ENCODE measurements around the gene DENND1B. TPM values are rescaled to one million over a fixed set of nuclear protein-coding genes. Genes with fewer than 3 reads are reported as not detected.
A peak's percentile ranks its signal among the peaks of the same experiment; 100 is the strongest.

The DENND1B gene
- total and polyA plus RNA-seq, 2 of the 13 experiments (the other 11 are each of a cell fraction or from before 2014, with no cell fraction given), result 2.6 to 5.7 TPM

- Histone ChIP-seq H2AFZ (ENCODE audit: low read length) (no peak overlapping the region), H3K9ac (ENCODE audit: insufficient read depth, low read depth, low read length) (no peak overlapping the region), H3K27me3 (ENCODE audit: control insufficient read depth in 1 of 2, insufficient read depth in 2 of 2, low read length in 2 of 2) (no peaks in the 10 kb centered on the region), H3K4me2 (ENCODE audit: low read depth, low read length) (no peak overlapping the region), H3K4me1 (ENCODE audit: insufficient read depth, low read length) (peaks cover 16% of the 10 kb centered on the region), H3K79me2 (ENCODE audit: insufficient read depth, low read length) (no peaks in the 10 kb centered on the region), H3K4me3 (replicated peaks in 1 of 3; ENCODE audit: insufficient read depth in 1 of 3, low read depth in 2 of 3, low read length in 3 of 3) (no peak overlapping the region), H4K20me1 (ENCODE audit: insufficient read depth, low read length) (no peaks in the 10 kb centered on the region), H3K36me3 (replicated peaks in 1 of 2; ENCODE audit: control insufficient read depth in 1 of 2, insufficient read depth in 2 of 2, low read length in 2 of 2) (no peaks in the 10 kb centered on the region), H3K9me3 (ENCODE audit: low read length) (no peaks in the 10 kb centered on the region), H3K27ac (ENCODE audit: extremely low read length, insufficient read depth, low read length) (no peak overlapping the region)
- DNase-seq (ENCODE audit: low spot score) (no peak), FAIRE-seq (no peak), ATAC-seq (no peak)
- intact Hi-C loops (cut with micrococcal nuclease; ENCODE audit: unreplicated experiment) (no loop called here), in situ Hi-C loops (cut with HindIII; ENCODE audit: extremely low pct_ligation_motif_present, low pct_unique_long_range_greater_than_20kb) (no loop called here)
- ChIA-PET POLR2A (no interaction called here), CTCF (ENCODE audit: low intra/inter-chr PET ratio, low total read pairs) (no interaction called here)
- TF ChIP-seq SETDB1 (CRISPR knock-in tag; IDR thresholded peaks at IDR 0.05; ENCODE audit: borderline replicate concordance) (no peak), TMF1 (CRISPR knock-in tag; IDR thresholded peaks at IDR 0.05; ENCODE audit: low read depth) (no peak), MIER2 (CRISPR knock-in tag; IDR thresholded peaks at IDR 0.05) (no peak), MTA1 (CRISPR knock-in tag; IDR thresholded peaks at IDR 0.05; ENCODE audit: borderline replicate concordance) (no peak)
- no TSS peak for BruUV-seq (replicated peaks)
Measured at GRCh38 chr1:197695961-197696360, 79.3 kb downstream of the DENND1B start.

- ATAC-seq (peak; percentile 61), FAIRE-seq (peak; percentile 39), DNase-seq (ENCODE audit: low spot score) (peak; percentile 15)
- Histone ChIP-seq H3K27ac (ENCODE audit: extremely low read length, insufficient read depth, low read length) (no peak overlapping the region), H3K4me2 (ENCODE audit: low read depth, low read length) (no peak overlapping the region), H3K9me3 (ENCODE audit: low read length) (peaks cover 11% of the 10 kb centered on the region), H2AFZ (ENCODE audit: low read length) (no peak overlapping the region), H3K36me3 (replicated peaks in 1 of 2; ENCODE audit: control insufficient read depth in 1 of 2, insufficient read depth in 2 of 2, low read length in 2 of 2) (no peaks in the 10 kb centered on the region), H3K79me2 (ENCODE audit: insufficient read depth, low read length) (no peaks in the 10 kb centered on the region), H3K27me3 (ENCODE audit: control insufficient read depth in 1 of 2, insufficient read depth in 2 of 2, low read length in 2 of 2) (no peaks in the 10 kb centered on the region), H3K9ac (ENCODE audit: insufficient read depth, low read depth, low read length) (no peak overlapping the region), H3K4me1 (ENCODE audit: insufficient read depth, low read length) (peaks cover 16% of the 10 kb centered on the region), H3K4me3 (replicated peaks in 1 of 3; ENCODE audit: insufficient read depth in 1 of 3, low read depth in 2 of 3, low read length in 3 of 3) (no peak overlapping the region), H4K20me1 (ENCODE audit: insufficient read depth, low read length) (no peaks in the 10 kb centered on the region)
- no TSS peak for BruUV-seq (replicated peaks)
- in situ Hi-C loops (cut with HindIII; ENCODE audit: extremely low pct_ligation_motif_present, low pct_unique_long_range_greater_than_20kb) (no loop called here), intact Hi-C loops (cut with micrococcal nuclease; ENCODE audit: unreplicated experiment) (loop anchor here (1.0 to 2.0 kb wide), 4 partner anchors 40 to 232 kb away; no protein-coding TSS in a partner anchor)
- POLR2A ChIA-PET, result no interaction called here
- CTCF ChIA-PET (ENCODE audit: low intra/inter-chr PET ratio, low total read pairs), result interaction anchor here (0.7 kb wide), 1 partner anchor 176 kb away, joined by 3 read pairs; no protein-coding TSS in a partner anchor
- peak; percentile 73 for TF ChIP-seq STAG1 (CRISPR knock-in tag; IDR thresholded peaks at IDR 0.05)
- 0 out of 2 replicates have a peak, but pooled peaks have one; percentile 31 for TF ChIP-seq ZNF652 (CRISPR knock-in tag; IDR thresholded peaks at IDR 0.05; ENCODE audit: borderline replicate concordance, low read depth)
- TF ChIP-seq CTCF (CRISPR knock-in tag; IDR thresholded peaks at IDR 0.05), result peak; percentile 58
- no peak for TF ChIP-seq ZSCAN9 (CRISPR knock-in tag; IDR thresholded peaks at IDR 0.05; ENCODE audit: borderline replicate concordance)
- TF ChIP-seq HMGXB4 (CRISPR knock-in tag; IDR thresholded peaks at IDR 0.05; ENCODE audit: borderline replicate concordance in 1 of 2, low read depth in 1 of 2), result no peak
Measured at GRCh38 chr1:197692965-197693364, 82.3 kb downstream of the DENND1B start.
